Transverse colon (tissue), 4 donors: ENCODE measurements around the gene AZU1. TPM values are rescaled to one million over a fixed set of nuclear protein-coding genes. Genes with fewer than 3 reads are reported as not detected.

ENCODE experiments used
- DNase-seq: peaks from one replicate; pipeline ENCODE4 v3.0.0-alpha.2; 2019
- H3K27ac ChIP-seq, 4 donors: fragments of 200-600 bp; sonication (generic); 2 replicates each; pipeline ENCODE4 v1.5.1; 2016 to 2018; ENCODE audit warnings: inconsistent platforms in 4 of 4
- H3K27me3 ChIP-seq: fragments of 200-600 bp; sonication (generic); 2 replicates; pipeline ENCODE4 v1.5.1; 2017; ENCODE audit warnings: inconsistent platforms
- H3K36me3 ChIP-seq, 4 donors: fragments of 200-600 bp; sonication (generic); 2 replicates each; pipeline ENCODE4 v1.5.1; 2017 to 2019; ENCODE audit warnings: inconsistent platforms in 4 of 4
- H3K4me1 ChIP-seq, 4 donors: fragments of 200-600 bp; sonication (generic); 2 replicates each; pipeline ENCODE4 v1.5.1; 2017 to 2020; ENCODE audit warnings: inconsistent platforms in 4 of 4
- H3K4me3 ChIP-seq, 4 donors: fragments of 200-600 bp; sonication (generic); 1 replicate in 1 of 4; 2 replicates in 3 of 4; pipeline versions ENCODE4 v1.5.1 to v1.6.1; 2017 to 2019; ENCODE audit warnings: inconsistent platforms in 4 of 4
- H3K9me3 ChIP-seq, 2 donors: fragments of 200-600 bp; sonication (generic); 2 replicates each; pipeline ENCODE4 v1.5.1; 2017 to 2019; ENCODE audit warnings: inconsistent platforms in 2 of 2
- EP300 ChIP-seq: sonication (generic); formaldehyde crosslinking; IDR thresholded peaks from one replicate; pipeline ENCODE4 v1.6.1; 2017; ENCODE audit warnings: antibody characterized with exemption, low read depth
- POLR2A ChIP-seq: fragments of 450-650 bp; IDR thresholded peaks from one replicate; pipeline ENCODE4 v1.6.1; 2016; ENCODE audit warnings: antibody characterized with exemption, mild to moderate bottlenecking, moderate library complexity
- POLR2AphosphoS5 ChIP-seq, 3 donors: sonication (generic); formaldehyde crosslinking; IDR thresholded peaks; one replicate each; pipeline ENCODE4 v1.6.1; 2016; ENCODE audit warnings: antibody characterized with exemption in 3 of 3
- WGBS, 2 donors: methylation state at CpG; one replicate each; pipeline ENCODE4 v1.1.5; 2018; ENCODE audit warnings: low coverage in 1 of 2; 5-methylcytosine and 5-hydroxymethylcytosine counted together
- in situ Hi-C, 4 donors: fragments of 200-750 bp; cut with MboI; loops; one replicate each; pipeline versions ENCODE4 v1.15.0 to v1.15.1; 2017; ENCODE audit warnings: low sequenced_read_pairs in 3 of 4, low pct_ligation_motif_present in 1 of 4, low pct_unique_long_range_greater_than_20kb in 1 of 4
- intact Hi-C: fragments of 100-400 bp; cut with DNase I; formaldehyde crosslinking; loops from one replicate; pipeline ENCODE4 v1.15.1; 2023; ENCODE audit warnings: low total_unique reads
- total RNA-seq, 4 donors: library from RNA; depleted of rRNA; stranded (reverse); fragments of >200 nt; gene quantifications; one replicate each; pipeline ENCODE4 v1.1.0, GENCODE V29; 2016
- TF ChIP-seq, protein P1 (sequence below), 5 experiments: fragments of 200-600 bp in 3 of 5; fragments of 450-650 bp in 2 of 5; sonication (generic) in 3 of 5; IDR thresholded peaks; 1 replicate in 2 of 5; 2 replicates in 3 of 5; pipeline ENCODE4 v1.5.1; 2016 to 2017; ENCODE audit warnings: antibody characterized with exemption in 5 of 5, inconsistent platforms in 3 of 5, mild to moderate bottlenecking in 2 of 5, moderate library complexity in 1 of 5

The AZU1 gene
- total RNA-seq, 4 donors from 2014 or later: not detected

DNA sequence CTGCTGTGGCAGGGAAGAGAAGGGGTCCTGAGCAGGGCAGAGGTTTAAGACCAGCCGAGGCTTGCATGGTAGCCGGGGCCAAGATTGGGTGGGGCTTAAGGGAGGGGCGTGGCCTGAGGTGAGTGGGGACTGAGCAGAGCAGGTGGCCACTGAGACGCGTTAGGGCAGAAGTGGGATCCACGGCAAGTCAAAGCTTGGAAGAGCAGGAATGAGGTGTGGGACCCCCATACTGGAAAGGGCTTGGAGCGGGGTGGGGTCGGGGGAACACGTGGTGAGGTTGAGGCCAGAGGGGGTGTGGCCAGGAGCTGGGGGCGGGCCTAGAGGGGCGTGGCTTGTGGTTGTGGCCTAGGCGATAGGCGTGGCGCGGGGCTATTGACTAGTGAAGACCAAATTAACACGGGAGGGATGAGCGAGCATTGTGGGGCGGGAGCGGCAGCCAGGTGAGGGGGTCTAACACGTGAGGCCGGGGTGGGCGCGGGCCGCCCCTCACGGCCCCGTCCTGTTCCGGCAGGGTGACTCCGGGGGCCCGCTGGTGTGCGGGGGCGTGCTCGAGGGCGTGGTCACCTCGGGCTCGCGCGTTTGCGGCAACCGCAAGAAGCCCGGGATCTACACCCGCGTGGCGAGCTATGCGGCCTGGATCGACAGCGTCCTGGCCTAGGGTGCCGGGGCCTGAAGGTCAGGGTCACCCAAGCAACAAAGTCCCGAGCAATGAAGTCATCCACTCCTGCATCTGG lies 35.1 kb downstream of the AZU1 start:
- DNase-seq: peak; percentile 76
- H3K4me3 ChIP-seq: peak overlapping the region in 1 of 4 donors; percentile 22
- H3K9me3 ChIP-seq: no peaks in the 10 kb centered on the region
- TF ChIP-seq, protein P1, sequence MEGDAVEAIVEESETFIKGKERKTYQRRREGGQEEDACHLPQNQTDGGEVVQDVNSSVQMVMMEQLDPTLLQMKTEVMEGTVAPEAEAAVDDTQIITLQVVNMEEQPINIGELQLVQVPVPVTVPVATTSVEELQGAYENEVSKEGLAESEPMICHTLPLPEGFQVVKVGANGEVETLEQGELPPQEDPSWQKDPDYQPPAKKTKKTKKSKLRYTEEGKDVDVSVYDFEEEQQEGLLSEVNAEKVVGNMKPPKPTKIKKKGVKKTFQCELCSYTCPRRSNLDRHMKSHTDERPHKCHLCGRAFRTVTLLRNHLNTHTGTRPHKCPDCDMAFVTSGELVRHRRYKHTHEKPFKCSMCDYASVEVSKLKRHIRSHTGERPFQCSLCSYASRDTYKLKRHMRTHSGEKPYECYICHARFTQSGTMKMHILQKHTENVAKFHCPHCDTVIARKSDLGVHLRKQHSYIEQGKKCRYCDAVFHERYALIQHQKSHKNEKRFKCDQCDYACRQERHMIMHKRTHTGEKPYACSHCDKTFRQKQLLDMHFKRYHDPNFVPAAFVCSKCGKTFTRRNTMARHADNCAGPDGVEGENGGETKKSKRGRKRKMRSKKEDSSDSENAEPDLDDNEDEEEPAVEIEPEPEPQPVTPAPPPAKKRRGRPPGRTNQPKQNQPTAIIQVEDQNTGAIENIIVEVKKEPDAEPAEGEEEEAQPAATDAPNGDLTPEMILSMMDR (IDR thresholded peaks at IDR 0.05): no peak
- TF ChIP-seq POLR2A (peak; percentile 8), EP300 (no peak), POLR2AphosphoS5 (IDR thresholded peaks at IDR 0.05) (no peak)
- intact Hi-C loops: loop anchor here (5.0 kb wide), 1 partner anchor 55 kb away; the partner anchor contains the start of gene KISS1R
- H3K27me3 ChIP-seq: peaks cover 37% of the 10 kb centered on the region
- H3K4me1 ChIP-seq: peaks cover 6 to 46% (median 41%) of the 10 kb centered on the region in 4 donors
- 13% methylated on average over 48 of the region's 48 CpGs; no CpG with 5 or more reads in 1 of the 2 donors for WGBS, 2 donors
- peak overlapping the region in 2 of 4 donors; percentile 46 to 55 for H3K27ac ChIP-seq
- in situ Hi-C loops: loop anchor here in 1 of 4 donors (25.0 kb wide), 1 partner anchor 125 kb away; the partner anchor contains the start of gene WDR18
- H3K36me3 ChIP-seq: peaks cover 0 to 2% (median 0%) of the 10 kb centered on the region in 4 donors

DNA sequence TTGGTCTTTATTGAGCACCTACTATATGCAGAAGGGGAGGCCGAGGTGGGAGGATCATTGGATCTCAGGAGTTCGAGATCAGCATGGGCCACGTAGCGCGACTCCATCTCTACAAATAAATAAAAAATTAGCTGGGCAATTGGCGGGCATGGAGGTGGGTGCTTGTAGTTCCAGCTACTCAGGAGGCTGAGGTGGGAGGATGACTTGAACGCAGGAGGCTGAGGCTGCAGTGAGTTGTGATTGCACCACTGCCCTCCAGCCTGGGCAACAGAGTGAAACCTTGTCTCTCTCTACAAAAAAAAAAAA lies 35.6 kb downstream of the AZU1 start:
- no peaks in the 10 kb centered on the region for H3K9me3 ChIP-seq
- H3K4me1 ChIP-seq: peaks cover 6 to 46% (median 41%) of the 10 kb centered on the region in 4 donors
- peak overlapping the region in 3 of 4 donors; percentile 29 to 55 (median 46) for H3K27ac ChIP-seq

DNA sequence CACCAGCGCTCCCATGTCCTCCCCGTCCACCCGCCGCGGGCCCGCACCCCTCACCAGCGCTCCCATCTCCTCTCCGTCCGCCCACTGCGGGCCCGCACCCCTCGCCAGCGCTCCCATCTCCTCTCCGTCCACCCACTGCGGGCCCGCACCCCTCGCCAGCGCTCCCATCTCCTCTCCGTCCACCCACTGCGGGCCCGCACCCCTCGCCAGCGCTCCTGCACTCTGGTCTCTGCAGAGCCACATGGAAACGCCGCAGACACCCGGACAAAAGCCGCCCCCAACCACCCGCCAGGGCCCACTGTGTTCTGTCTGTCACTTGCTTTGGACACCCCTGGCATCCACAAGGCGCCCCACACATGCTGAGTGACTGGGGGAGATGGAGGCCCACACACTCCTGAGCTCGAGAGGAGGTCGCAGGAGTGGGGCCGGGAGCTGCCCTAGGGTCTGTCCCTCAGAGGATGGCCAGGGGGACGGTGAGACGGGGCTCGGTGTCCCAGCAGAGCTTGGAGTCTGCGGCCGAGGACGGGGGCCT lies 39.2 kb downstream of the AZU1 start:
- H3K27ac ChIP-seq: no peak overlapping the region
- in situ Hi-C loops: loop anchor here in 1 of 4 donors (25.0 kb wide), 1 partner anchor 120 kb away; the partner anchor contains the start of gene WDR18
- peaks cover 0 to 5% (median 0%) of the 10 kb centered on the region in 4 donors for H3K36me3 ChIP-seq
- H3K4me3 ChIP-seq: no peak overlapping the region
- TF ChIP-seq EP300: no peak
- TF ChIP-seq, protein P1 (IDR thresholded peaks at IDR 0.05): no peak
- TF ChIP-seq POLR2AphosphoS5 (IDR thresholded peaks at IDR 0.05): no peak
- TF ChIP-seq POLR2A: no peak
- H3K9me3 ChIP-seq: no peaks in the 10 kb centered on the region
- 91% methylated on average over 35 of the region's 38 CpGs; no CpG with 5 or more reads in 1 of the 2 donors for WGBS, 2 donors
- peaks cover 13 to 34% (median 26%) of the 10 kb centered on the region in 4 donors for H3K4me1 ChIP-seq
- peaks cover 3% of the 10 kb centered on the region for H3K27me3 ChIP-seq
- intact Hi-C loops: no loop called here
- DNase-seq: no peak

More for the DNA sequence above, 35.6 kb downstream of the AZU1 start:
- peaks cover 35% of the 10 kb centered on the region for H3K27me3 ChIP-seq
- intact Hi-C loops (loop anchor here (5.0 kb wide), 1 partner anchor 54 kb away; the partner anchor contains the start of gene KISS1R), in situ Hi-C loops (loop anchor here in 1 of 4 donors (25.0 kb wide), 1 partner anchor 124 kb away; the partner anchor contains the start of gene WDR18)
- peaks cover 0 to 5% (median 0%) of the 10 kb centered on the region in 4 donors for H3K36me3 ChIP-seq
- TF ChIP-seq POLR2AphosphoS5 (IDR thresholded peaks at IDR 0.05) (no peak), POLR2A (no peak), EP300 (no peak)
- TF ChIP-seq, protein P1 (IDR thresholded peaks at IDR 0.05): no peak
- WGBS, 2 donors: 60% methylated on average over 7 of the region's 7 CpGs; no CpG with 5 or more reads in 1 of the 2 donors
- H3K4me3 ChIP-seq: peak overlapping the region in 1 of 4 donors; percentile 26
- DNase-seq: no peak

DNA sequence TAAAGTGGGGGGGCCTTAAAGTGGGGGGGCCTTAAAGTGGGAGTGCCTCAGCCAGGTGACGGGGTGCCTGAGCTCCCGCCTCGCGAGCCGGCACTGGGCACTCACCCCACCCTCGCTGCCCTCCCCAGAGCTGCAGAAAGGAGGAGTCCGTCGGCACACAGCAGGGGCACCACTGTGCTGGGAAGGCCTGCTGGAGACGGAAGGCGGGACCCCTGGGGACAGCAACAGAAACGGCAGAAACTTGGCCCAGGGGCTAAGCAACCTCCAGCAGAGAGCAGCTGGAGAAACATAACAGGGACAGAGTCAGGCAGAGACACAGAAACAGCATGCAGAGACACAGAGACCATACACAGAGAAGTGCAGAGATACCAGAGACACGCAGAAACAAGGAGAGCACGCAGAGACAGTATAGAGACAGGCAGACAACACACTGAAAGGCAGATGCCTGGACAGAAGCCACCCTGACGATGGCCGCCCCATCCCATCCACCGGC lies 39.7 kb downstream of the AZU1 start:
- in situ Hi-C loops: loop anchor here in 1 of 4 donors (25.0 kb wide), 1 partner anchor 120 kb away; the partner anchor contains the start of gene WDR18
- intact Hi-C loops: no loop called here
- Histone ChIP-seq H3K9me3 (no peaks in the 10 kb centered on the region), H3K4me3 (no peak overlapping the region), H3K27ac (no peak overlapping the region), H3K4me1 (peaks cover 18 to 36% (median 28%) of the 10 kb centered on the region in 4 donors), H3K27me3 (no peaks in the 10 kb centered on the region), H3K36me3 (peaks cover 0 to 5% (median 0%) of the 10 kb centered on the region in 4 donors)
- no peak for TF ChIP-seq POLR2A
- TF ChIP-seq, protein P1 (IDR thresholded peaks at IDR 0.05): no peak
- TF ChIP-seq POLR2AphosphoS5 (IDR thresholded peaks at IDR 0.05): no peak
- no peak for TF ChIP-seq EP300
- 83% methylated on average over 16 of the region's 16 CpGs; no CpG with 5 or more reads in 1 of the 2 donors for WGBS, 2 donors
- DNase-seq: no peak
